Lung microvascular endothelial cell (primary cell): ENCODE data around the gene LRRC8D. TPM values are rescaled to one million over a fixed set of nuclear protein-coding genes. Genes with fewer than 3 reads are reported as not detected.

Experiments
- DNase-seq, 2 donors: peaks; one replicate each; pipeline versions ENCODE4 v3.0.0 to v3.0.0-alpha.2; 2010; ENCODE audit warnings: low read depth in 2 of 2
- total RNA-seq: library from RNA; depleted of rRNA; stranded (reverse); fragments of >200 nt; gene quantifications from 2 replicates; pipeline ENCODE4 v1.2.1, GENCODE V29; 2014

Gene LRRC8D
- total RNA-seq, 1 donor from 2014 or later = 7.3 TPM

- DNase-seq = no peak
Observed at GRCh38 chr1:89833183-89834082, 12.6 kb downstream of the LRRC8D start.

DNA sequence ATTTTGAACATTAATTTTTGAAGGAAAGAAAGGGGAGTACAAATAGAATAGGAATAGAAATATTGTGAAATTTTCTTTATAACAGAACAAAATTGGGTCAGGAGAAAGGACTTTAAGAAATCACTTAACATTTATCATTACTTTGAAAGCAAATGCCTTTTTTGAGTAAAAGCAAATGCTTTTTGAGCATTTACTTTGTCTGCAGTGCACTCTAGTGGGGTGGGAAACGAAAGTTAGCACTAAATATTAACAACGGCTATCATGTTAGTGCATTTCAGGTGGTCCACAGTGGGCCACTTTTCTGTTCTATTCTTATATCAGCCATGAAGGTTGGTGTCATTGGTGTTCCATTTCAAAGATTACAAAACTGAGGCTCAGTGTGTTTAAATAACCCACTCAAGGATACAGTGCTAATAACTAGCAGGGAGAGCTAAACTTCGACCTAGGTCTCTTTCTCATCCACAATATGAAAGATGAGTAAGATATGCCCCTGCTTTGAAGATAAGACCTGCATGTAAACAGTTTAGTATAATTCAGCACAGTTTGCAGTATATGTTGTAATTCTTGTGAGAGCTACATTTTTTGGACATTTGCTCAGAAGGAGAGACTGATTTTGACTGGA is 13.4 kb downstream of the LRRC8D start:
- DNase-seq = no peak

DNA sequence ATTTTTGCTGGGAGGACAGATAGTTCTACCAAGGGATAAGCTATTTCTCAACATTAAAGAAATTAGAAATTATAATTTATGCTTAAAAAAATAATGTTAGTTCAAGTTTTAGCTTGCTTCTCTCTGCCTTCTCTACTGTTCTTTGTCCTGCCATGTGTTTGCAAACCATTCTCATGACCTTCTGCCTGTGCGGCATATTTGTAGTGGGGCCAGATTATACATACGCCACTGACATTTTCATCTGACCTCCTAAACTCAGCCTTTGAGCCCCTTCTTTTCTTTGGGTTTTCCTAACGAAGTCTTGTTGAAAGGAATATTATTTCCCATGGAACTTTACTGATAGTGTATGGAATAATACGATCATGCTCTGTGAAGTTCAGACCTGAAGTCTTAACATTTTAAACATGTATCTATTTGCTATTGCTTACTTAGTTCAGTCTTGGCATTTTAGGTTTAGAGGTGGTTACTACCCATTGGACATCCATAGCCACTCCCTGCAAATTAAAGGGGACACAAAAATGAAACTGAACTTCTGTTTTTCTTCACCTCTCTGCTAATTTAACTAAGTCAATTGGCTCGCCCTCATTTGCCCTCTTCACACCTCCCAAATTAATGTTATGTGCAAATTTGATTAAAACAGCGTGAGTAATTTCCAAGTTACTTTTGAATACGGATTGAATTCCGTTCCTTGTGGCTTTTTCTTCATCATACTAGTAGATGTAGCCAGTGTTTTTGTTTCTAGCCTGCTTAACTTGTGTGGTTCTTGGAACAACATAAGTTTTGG is 15.6 kb downstream of the LRRC8D start:
- no peak for DNase-seq

- no peak for DNase-seq
Observed at GRCh38 chr1:89837036-89837481, 16.2 kb downstream of the LRRC8D start.

DNA sequence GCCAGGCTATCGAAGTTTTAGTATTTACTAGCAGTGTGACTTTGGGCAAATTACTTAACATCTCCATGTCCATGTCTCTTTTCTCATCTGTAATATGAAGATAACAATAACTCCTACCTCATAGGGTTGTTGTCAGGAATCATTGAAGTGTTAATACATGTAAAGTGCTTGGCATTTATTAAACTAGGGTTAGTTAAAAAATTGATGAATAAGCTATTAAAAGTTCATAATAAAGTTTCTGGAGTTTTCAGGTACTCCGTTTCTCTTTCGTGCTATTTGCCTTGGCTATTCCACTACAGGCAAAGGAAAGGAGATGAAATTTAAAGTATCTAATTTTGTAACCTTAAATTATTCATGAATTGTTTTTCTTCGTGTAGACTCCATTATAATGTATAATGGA is 16.7 kb downstream of the LRRC8D start:
- DNase-seq = no peak

DNA sequence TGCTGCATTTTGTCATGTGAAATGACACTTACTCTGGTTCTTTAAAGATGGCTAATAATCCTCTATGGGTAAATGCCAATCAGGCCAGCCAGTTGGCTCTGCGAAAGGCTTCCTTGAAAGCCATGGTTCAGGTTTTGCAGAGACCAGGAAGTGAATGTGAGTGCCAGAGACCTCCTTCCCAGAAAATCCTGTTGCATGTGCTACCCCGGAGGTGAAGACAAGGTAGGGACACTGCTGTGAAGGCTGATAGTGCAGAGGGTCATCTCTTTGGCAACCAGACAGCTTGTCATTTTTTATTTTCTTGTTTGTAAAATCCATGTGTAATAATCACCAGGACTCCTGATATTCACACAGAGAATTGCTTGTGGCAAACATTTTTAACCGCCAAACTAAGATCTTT is 18.7 kb downstream of the LRRC8D start:
- no peak for DNase-seq

DNA sequence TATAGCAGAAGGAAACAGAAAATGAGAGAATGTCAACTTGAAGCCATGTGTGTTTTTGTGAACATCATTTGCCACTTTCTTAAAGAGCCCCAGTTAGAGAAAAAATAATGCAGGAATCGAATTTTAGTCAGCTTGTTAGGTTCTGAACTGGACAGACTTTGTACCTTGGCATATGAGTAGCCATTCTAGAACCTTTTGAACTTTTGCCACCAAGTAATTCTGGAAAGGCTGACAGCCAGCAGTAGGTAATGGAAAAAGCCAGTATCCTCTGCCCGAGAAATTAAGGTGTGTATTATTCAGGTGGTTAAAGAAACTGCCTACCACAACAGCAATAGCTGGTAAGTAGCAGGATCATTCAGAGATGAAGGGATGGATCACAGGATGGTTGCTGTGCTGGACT is 20.7 kb downstream of the LRRC8D start:
- DNase-seq = no peak

DNA sequence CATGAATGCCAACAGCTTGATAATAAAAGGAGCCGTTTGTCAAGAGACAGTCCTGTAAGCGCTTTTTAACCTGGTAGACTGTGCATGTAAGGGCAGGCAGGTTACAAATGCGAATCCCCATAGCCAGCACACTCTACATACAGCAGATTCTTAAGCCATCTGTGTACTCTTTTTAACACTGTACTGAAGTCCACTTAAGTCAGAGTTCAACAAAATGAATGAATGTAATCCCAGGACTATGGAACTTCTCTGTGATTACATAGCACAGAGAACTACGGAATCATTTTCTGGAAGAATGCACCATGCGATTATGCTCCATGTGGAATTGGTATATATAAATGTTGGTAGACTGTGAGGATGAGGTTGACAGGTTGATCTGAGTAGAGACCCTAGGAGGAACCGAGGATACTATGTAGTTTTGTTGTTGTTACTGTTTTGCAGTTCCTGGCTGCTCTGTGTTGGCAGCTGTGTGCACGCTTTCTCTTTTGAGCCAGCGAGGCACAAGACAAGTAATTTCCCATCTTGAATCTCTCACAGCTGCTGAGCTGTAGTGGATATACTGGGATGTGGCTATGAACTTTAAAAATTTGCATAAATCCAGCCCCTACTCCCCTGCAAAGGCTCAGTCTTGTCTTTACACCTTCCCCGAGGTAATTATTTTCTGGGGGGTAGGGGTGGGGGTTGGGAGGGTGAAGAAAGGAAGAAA is 21.9 kb downstream of the LRRC8D start:
- peak; percentile 9 to 36 for DNase-seq

DNA sequence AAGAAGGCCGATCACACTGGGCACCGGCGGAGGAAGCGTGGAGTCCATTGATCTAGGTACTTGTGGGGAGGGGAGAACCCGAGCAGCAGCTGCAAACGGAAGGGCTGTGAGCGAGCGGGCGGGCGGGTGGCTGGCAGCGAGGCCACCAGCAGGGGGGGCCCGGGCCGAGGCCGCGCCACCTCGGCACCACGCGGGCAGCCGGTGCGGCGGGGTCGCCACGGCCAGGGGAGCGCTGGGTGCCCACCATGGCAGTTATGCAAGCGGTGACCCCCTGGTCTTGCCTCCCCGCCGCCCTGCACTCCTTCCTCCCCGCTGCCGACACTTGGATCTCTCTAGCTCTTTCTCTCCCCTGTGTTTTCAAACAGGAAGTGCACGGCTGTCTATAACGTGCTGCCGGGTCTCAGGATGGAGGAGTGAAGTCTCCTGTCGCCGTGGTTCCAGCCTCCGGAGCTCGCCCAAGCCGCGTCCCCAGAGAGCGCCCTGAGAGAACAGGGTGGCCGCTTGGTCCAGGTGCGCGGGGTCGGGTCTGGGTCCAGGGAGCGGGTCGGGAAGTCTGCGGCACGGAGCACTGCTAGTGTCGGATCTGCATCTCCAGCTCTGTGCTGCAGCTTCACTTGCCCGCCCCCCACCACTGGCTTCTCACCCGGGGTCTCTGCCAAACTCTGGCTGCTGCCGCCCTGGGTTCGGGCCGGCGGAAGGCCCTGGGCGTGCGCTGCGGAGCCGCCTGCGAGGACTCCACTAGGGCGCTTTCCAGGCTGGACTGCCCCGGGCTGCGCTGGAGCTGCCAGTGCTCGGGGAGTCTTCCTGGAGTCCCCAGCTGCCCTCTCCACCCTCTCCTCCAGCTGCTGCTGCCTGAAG is 22.7 kb downstream of the LRRC8D start:
- DNase-seq = peak; percentile 70 to 77

DNA sequence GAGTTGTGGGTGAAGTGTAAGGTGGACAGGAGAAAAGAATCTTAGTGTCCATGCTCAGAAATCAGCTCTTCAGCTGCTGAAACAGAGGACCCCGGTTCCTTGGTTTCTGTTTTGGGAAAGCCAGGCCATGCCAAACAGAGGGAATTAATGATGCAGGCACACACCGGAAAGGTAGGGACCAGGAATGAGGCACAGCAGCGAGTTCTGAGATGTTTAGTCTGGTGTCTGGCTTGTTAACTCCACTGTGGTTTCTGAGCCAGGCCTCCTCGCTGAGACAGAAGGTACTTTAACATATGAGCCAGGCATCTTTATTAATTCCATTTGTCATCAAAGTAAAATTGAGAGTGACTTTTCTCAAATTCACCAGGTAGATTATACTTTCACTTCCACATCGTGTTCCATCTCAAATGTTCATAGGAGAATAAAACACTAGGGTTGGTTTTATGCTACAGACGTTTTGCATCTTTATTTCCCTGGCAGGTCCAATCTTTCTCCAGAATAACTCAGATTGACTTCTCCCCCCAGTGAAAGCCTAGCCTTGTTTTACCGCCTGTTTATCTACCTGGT is 23.5 kb downstream of the LRRC8D start:
- peak; percentile 11 to 22 for DNase-seq

DNA sequence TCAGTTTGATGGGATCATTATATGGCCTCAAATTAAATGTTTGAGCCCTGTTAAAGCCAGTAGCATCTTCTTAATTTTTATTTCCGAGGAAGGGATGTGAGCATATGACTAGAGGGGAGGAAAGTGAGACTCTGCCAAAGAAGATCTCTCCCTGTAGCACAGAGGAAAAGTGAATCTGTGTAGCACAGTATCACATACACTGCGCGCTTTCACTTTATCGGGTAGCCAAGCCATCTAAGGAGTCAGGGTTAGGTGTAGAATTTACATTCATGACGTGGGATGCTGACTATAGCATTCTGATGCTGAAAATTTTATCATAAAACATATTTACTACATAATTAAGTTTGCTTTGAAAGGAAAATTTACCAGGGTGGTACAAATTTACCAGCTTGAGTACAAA is 24.0 kb downstream of the LRRC8D start:
- no peak for DNase-seq

DNA sequence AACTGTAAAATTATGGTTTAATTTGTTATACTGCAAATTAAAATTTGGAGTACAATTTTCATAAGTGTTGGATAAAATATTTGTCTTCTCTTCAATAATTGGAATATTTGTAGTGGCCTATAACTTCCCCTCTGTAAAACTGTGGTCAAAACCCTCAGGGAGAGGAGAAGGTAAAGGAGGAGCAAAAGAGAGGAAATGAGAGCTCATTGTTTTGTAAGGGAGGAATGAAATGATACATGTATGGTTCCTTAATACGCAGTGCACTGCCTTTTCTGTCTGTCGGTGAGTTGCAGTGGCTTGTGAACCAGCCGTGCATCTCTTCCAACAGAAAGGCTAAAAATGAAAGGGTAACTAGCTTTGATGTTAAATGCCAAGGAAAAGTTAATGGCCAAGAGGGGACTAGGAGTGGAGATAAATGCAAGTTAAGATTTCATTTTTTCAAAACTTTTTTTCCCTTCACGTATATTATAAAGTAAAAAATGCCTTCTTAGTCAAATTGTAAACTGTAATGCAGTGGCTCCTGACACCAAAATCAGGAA is 26.4 kb downstream of the LRRC8D start:
- DNase-seq = no peak

DNA sequence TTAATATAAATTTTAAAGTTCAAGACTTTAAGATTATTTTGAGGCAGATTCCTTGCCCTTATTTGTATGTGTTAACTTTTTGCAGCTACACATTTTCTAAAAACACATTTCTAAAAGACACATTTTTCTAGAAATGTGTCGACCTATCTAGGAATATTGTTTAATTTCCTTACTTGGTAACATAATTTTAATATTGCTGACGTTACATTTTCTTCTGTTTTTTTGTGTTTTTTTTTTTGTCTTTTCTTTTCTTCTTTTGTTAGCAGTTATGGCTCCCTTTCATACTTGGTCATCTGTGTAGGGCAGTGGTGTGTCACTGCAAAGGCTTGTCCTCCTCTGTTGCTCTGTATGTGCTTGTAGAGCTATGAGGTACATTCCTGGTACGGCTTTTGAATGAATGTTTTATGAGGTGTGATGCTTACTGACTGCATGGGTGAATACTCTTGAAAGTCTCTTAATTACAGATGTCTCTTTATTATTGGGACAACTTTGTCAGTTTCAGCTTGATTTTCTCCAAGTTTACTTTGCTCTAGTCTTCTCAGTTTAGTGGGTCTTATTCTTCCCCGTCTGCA is 30.1 kb downstream of the LRRC8D start:
- DNase-seq = no peak

GRCh38 chr1:89854140-89854539 is 33.3 kb downstream of the LRRC8D start:
- no peak for DNase-seq

DNA sequence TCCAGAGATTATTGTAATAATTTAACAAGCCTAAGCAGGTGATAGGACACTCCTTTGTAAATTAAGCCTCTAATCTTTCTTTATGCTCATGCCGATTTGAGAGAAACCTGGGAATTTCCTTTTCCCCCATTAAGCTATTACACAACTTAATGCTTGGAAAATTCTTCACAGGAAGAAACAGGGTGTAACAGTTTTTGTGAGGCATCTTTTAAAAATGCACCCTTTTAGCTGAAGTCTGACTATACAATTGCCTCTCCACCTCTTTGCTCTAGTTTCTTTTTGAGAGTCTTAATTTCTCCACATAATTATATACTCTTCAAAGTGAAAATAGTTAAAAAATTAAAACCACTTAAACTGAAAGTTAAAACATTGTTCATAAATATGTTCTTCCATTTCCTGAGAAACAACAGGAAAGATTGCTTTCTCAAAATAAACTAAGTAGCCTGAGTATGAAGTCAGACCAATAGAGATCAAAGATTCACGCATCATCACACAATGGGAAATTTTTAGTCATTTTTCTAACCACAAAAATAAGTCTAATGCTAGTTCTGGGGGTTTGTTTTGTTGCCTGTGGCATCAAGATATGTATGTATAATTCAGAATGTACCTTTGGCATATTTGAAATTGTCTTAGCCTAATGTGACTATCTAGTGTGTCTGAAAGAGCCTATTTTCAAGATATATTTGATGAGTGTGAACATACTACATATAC is 34.7 kb downstream of the LRRC8D start:
- peak; percentile 29 to 71 for DNase-seq

GRCh38 chr1:89863165-89863830 is 42.5 kb downstream of the LRRC8D start:
- no peak for DNase-seq

- peak in 1 of 2 donors; percentile 31 for DNase-seq
Observed at GRCh38 chr1:89865498-89866382, 44.9 kb downstream of the LRRC8D start.
